ENCODE results near the gene JARID2. TPM values are rescaled to one million over a fixed set of nuclear protein-coding genes. Genes with fewer than 3 reads are reported as not detected.

The JARID2 gene
- total RNA-seq, 2 experiments from 2014 or later, result 19.0 to 19.5 TPM

DNA sequence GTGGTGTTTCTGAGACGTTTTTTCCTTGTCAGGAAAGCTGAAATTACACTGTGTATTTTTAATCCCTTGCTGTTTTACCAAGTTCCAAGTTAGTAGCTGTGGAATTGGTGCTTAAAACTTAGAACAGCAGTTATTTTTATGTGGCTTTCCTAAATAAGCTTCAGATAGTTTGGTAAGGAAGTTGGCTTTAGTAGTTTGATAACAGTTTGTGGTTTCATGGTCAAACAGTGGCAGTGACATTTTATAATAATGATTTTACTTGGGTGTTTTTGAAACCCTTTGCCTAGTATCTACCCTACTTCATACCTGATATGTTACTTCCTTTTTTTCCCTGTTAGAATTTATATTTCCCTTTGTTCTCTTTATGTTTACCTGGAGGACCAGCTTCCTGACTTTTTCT, 164.9 kb downstream of the JARID2 start:
- no peak overlapping the region for H3K4me2 ChIP-seq (ENCODE audit: low read length)
- no TSS peak for BruUV-seq (replicated peaks)
- no peak overlapping the region for H3K4me3 ChIP-seq (ENCODE audit: low read depth, low read length, poor library complexity, severe bottlenecking)

GRCh38 chr6:15411766-15412165, 165.9 kb downstream of the JARID2 start:
- no peak for TF ChIP-seq EZH2phosphoT487 (IDR thresholded peaks at IDR 0.05; ENCODE audit: borderline replicate concordance, low read depth, low read length)
- TF ChIP-seq CTCF (conservative IDR thresholded peaks at IDR 0.05; ENCODE audit: low read length), result no peak
- no peaks in the 10 kb centered on the region for H3K79me2 ChIP-seq (ENCODE audit: insufficient read depth, low read depth, low read length)
- intact Hi-C loops (cut with micrococcal nuclease; ENCODE audit: unreplicated experiment), result no loop called here
- DNase-seq (ENCODE audit: low spot score), result no peak
- POLR2A ChIA-PET, result interaction anchor here (0.5 to 1.1 kb wide), 2 partner anchors 11 to 81 kb away, joined by 3 read pairs; no protein-coding TSS in a partner anchor
- no TSS peak for BruUV-seq (replicated peaks)
- peaks cover 2% of the 10 kb centered on the region; the same call in 1 of the 2 replicates for H3K9me3 ChIP-seq (ENCODE audit: low read length)
- H3K4me2 ChIP-seq (ENCODE audit: low read length), result no peak overlapping the region
- no peaks in the 10 kb centered on the region for H4K20me1 ChIP-seq (ENCODE audit: insufficient read depth, low read length)
- H3K4me3 ChIP-seq (ENCODE audit: low read depth, low read length, poor library complexity, severe bottlenecking), result no peak overlapping the region
- H3K36me3 ChIP-seq (ENCODE audit: insufficient read depth, low read length), result peaks cover 2% of the 10 kb centered on the region; the same call in 1 of the 2 replicates
- H3K27ac ChIP-seq (ENCODE audit: low read depth, low read length, poor library complexity, severe bottlenecking), result no peak overlapping the region
- H3K4me1 ChIP-seq (ENCODE audit: insufficient read depth, low read length, poor library complexity, severe bottlenecking), result peaks cover 6% of the 10 kb centered on the region
- H2AFZ ChIP-seq (ENCODE audit: low read length), result no peak overlapping the region
- CTCF ChIA-PET (ENCODE audit: unreplicated experiment), result no interaction called here
- no peaks in the 10 kb centered on the region for H3K9me2 ChIP-seq (ENCODE audit: insufficient read depth, low read length)

More for the DNA sequence above, 164.9 kb downstream of the JARID2 start:
- Histone ChIP-seq H4K20me1 (ENCODE audit: insufficient read depth, low read length) (no peaks in the 10 kb centered on the region), H3K4me1 (ENCODE audit: insufficient read depth, low read length, poor library complexity, severe bottlenecking) (peaks cover 6% of the 10 kb centered on the region), H3K27ac (ENCODE audit: low read depth, low read length, poor library complexity, severe bottlenecking) (no peak overlapping the region), H3K9me2 (ENCODE audit: insufficient read depth, low read length) (no peaks in the 10 kb centered on the region), H2AFZ (ENCODE audit: low read length) (no peak overlapping the region), H3K9me3 (ENCODE audit: low read length) (no peaks in the 10 kb centered on the region), H3K36me3 (ENCODE audit: insufficient read depth, low read length) (no peaks in the 10 kb centered on the region), H3K79me2 (ENCODE audit: insufficient read depth, low read depth, low read length) (no peaks in the 10 kb centered on the region)
- DNase-seq (ENCODE audit: low spot score), result no peak
- intact Hi-C loops (cut with micrococcal nuclease; ENCODE audit: unreplicated experiment), result no loop called here
- ChIA-PET POLR2A (interaction anchor here (0.9 kb wide), 2 partner anchors 10 to 22 kb away, joined by 4 read pairs; no protein-coding TSS in a partner anchor), CTCF (ENCODE audit: unreplicated experiment) (no interaction called here)
- TF ChIP-seq EZH2phosphoT487 (IDR thresholded peaks at IDR 0.05; ENCODE audit: borderline replicate concordance, low read depth, low read length) (no peak), CTCF (conservative IDR thresholded peaks at IDR 0.05; ENCODE audit: low read length) (no peak)

GRCh38 chr6:15412767-15413166, 166.9 kb downstream of the JARID2 start:
- Histone ChIP-seq H3K4me1 (ENCODE audit: insufficient read depth, low read length, poor library complexity, severe bottlenecking) (peaks cover 6% of the 10 kb centered on the region), H3K4me2 (ENCODE audit: low read length) (no peak overlapping the region), H3K4me3 (ENCODE audit: low read depth, low read length, poor library complexity, severe bottlenecking) (no peak overlapping the region), H3K36me3 (ENCODE audit: insufficient read depth, low read length) (peaks cover 8% of the 10 kb centered on the region; the same call in 1 of the 2 replicates), H3K9me2 (ENCODE audit: insufficient read depth, low read length) (no peaks in the 10 kb centered on the region), H3K27ac (ENCODE audit: low read depth, low read length, poor library complexity, severe bottlenecking) (no peak overlapping the region), H3K79me2 (ENCODE audit: insufficient read depth, low read depth, low read length) (no peaks in the 10 kb centered on the region), H3K9me3 (ENCODE audit: low read length) (peaks cover 4% of the 10 kb centered on the region; the same call in 1 of the 2 replicates), H4K20me1 (ENCODE audit: insufficient read depth, low read length) (no peaks in the 10 kb centered on the region), H2AFZ (ENCODE audit: low read length) (no peak overlapping the region)
- CTCF ChIA-PET (ENCODE audit: unreplicated experiment), result interaction anchor here (0.8 kb wide), 1 partner anchor 8 kb away, joined by 3 read pairs; no protein-coding TSS in a partner anchor
- intact Hi-C loops (cut with micrococcal nuclease; ENCODE audit: unreplicated experiment), result no loop called here
- no peak for DNase-seq (ENCODE audit: low spot score)
- POLR2A ChIA-PET, result interaction anchor here (1.1 to 1.6 kb wide), 2 partner anchors 12 to 190 kb away, joined by 4 to 6 read pairs; no protein-coding TSS in a partner anchor
- no TSS peak for BruUV-seq (replicated peaks)
- TF ChIP-seq CTCF (conservative IDR thresholded peaks at IDR 0.05; ENCODE audit: low read length) (no peak), EZH2phosphoT487 (IDR thresholded peaks at IDR 0.05; ENCODE audit: borderline replicate concordance, low read depth, low read length) (no peak)
